ENCODE data around the gene FAM72C.
"Not testable (repeated sequence)": the region's sequence is repeated elsewhere in the genome, so short reads cannot be mapped to it uniquely, and the experiment has no call there.

FAM72C gene

GRCh38 chr1:143971924-143972700 lies at the start of gene FAM72C:
Gene FAM72C, minus strand, starts transcription at chr1:143971986. Its CDS starts 845 bp downstream, at chr1:143971141.
- DNase-seq (ENCODE audit: low read depth), result not testable (repeated sequence)

GRCh38 chr1:144020001-144020738 lies 48.4 kb upstream of the FAM72C start:
- not testable (repeated sequence) for DNase-seq (ENCODE audit: low read depth)

- not testable (repeated sequence) for DNase-seq (ENCODE audit: low read depth)
These were observed 47.3 kb upstream of the FAM72C start for GRCh38 chr1:144019101-144019500.

- not testable (repeated sequence) for DNase-seq (ENCODE audit: low read depth)
These were observed 43.6 kb upstream of the FAM72C start for GRCh38 chr1:144015180-144015966.

- DNase-seq (ENCODE audit: low read depth), result not testable (repeated sequence)
These were observed 42.7 kb upstream of the FAM72C start for GRCh38 chr1:144014528-144014927.

GRCh38 chr1:144014121-144014520 lies 42.3 kb upstream of the FAM72C start:
- not testable (repeated sequence) for DNase-seq (ENCODE audit: low read depth)

GRCh38 chr1:144012168-144012733 lies 40.5 kb upstream of the FAM72C start:
- DNase-seq (ENCODE audit: low read depth), result not testable (repeated sequence)

GRCh38 chr1:144009410-144009809 lies 37.6 kb upstream of the FAM72C start:
- DNase-seq (ENCODE audit: low read depth), result not testable (repeated sequence)

GRCh38 chr1:144004259-144004658 lies 32.5 kb upstream of the FAM72C start:
- DNase-seq (ENCODE audit: low read depth), result not testable (repeated sequence)

- DNase-seq (ENCODE audit: low read depth), result not testable (repeated sequence)
These were observed 31.7 kb upstream of the FAM72C start for GRCh38 chr1:144003306-144004029.

- DNase-seq (ENCODE audit: low read depth), result not testable (repeated sequence)
These were observed 30.5 kb upstream of the FAM72C start for GRCh38 chr1:144002141-144002881.

- DNase-seq (ENCODE audit: low read depth), result not testable (repeated sequence)
These were observed 29.3 kb upstream of the FAM72C start for GRCh38 chr1:144001077-144001476.

GRCh38 chr1:143996020-143996419 lies 24.2 kb upstream of the FAM72C start:
- DNase-seq (ENCODE audit: low read depth), result not testable (repeated sequence)

- not testable (repeated sequence) for DNase-seq (ENCODE audit: low read depth)
These were observed 21.6 kb upstream of the FAM72C start for GRCh38 chr1:143993301-143993907.

GRCh38 chr1:143990699-143991098 lies 18.9 kb upstream of the FAM72C start:
- DNase-seq (ENCODE audit: low read depth), result not testable (repeated sequence)

GRCh38 chr1:143989719-143990118 lies 17.9 kb upstream of the FAM72C start:
- DNase-seq (ENCODE audit: low read depth), result not testable (repeated sequence)

- not testable (repeated sequence) for DNase-seq (ENCODE audit: low read depth)
These were observed 17.6 kb upstream of the FAM72C start for GRCh38 chr1:143989427-143989712.

GRCh38 chr1:143988602-143989426 lies 17.0 kb upstream of the FAM72C start:
- DNase-seq (ENCODE audit: low read depth), result not testable (repeated sequence)

GRCh38 chr1:143987868-143988267 lies 16.1 kb upstream of the FAM72C start:
- DNase-seq (ENCODE audit: low read depth), result not testable (repeated sequence)

Measured in activated T-helper 1 cell treated with Interleukin-2 at 50 U/mL for 16 hours (primary cell).